GM12878 (cell line): ENCODE measurements around the gene SIK2. TPM values are rescaled to one million over a fixed set of nuclear protein-coding genes. Genes with fewer than 3 reads are reported as not detected.

Source experiments
- ATAC-seq: fragments of 200-7000 bp; cut with Tn5 transposase; 3 replicates; pipeline ENCODE4 v1.9.1; 2020; ENCODE audit warnings: mild to moderate bottlenecking, moderate library complexity
- BruUV-seq: library from RNA; stranded (reverse); fragments of 400-500 nt; replicated peaks from 2 replicates; lab custom pipeline; 2021; lab: Mats Ljungman, UMichigan
- CTCF ChIA-PET: fragments of 300-600 bp; sonication (Branson Sonifier 250); formaldehyde crosslinking; extraction: SDS; loops from one replicate; lab custom pipeline; 2021; ENCODE audit warnings: inconsistent platforms; lab: Yijun Ruan, JAX
- POLR2A ChIA-PET: fragments of 350-600 bp; formaldehyde crosslinking; extraction: SDS; loops from one replicate; lab custom pipeline; 2021; ENCODE audit warnings: inconsistent platforms; lab: Charles Lee
- RAD21 ChIA-PET: fragments of 300-600 bp; sonication (Branson Sonifier 250); formaldehyde crosslinking; loops from one replicate; lab custom pipeline; 2023; ENCODE audit warnings: antibody characterized with exemption; ENCODE audit not compliant: unreplicated experiment; lab: Charles Lee
- SMC1A ChIA-PET: fragments of 300-600 bp; sonication (Branson Sonifier 250); formaldehyde crosslinking; loops from one replicate; lab custom pipeline; 2023; ENCODE audit not compliant: unreplicated experiment, uncharacterized antibody; lab: Charles Lee
- DNase-seq: peaks from one replicate; pipeline ENCODE4 v3.0.0-alpha.2; 2011; ENCODE audit warnings: low read depth, low spot score
- FAIRE-seq: peaks from 3 replicates; lab custom pipeline; 2011; peaks lifted over from hg19 to GRCh38; lab: Jason Lieb, UNC
- H2AFZ ChIP-seq: 2 replicates; pipeline ENCODE4 v1.6.0; 2011; ENCODE audit warnings: low read depth, low read length, control low read depth; ENCODE audit not compliant: control insufficient read depth
- H3K27ac ChIP-seq: 2 replicates; pipeline ENCODE4 v1.5.1; 2011; ENCODE audit warnings: control low read depth; ENCODE audit not compliant: control insufficient read depth, insufficient read depth
- H3K27me3 ChIP-seq, 2 experiments: replicated peaks in 1 of 2; 2 replicates each; pipeline versions ENCODE4 v1.6.0 to v1.6.1; 2011; ENCODE audit warnings: low read length in 1 of 2; ENCODE audit not compliant: control insufficient read depth in 2 of 2, insufficient read depth in 2 of 2
- H3K36me3 ChIP-seq, 2 experiments: 2 replicates each; pipeline ENCODE4 v1.5.1; 2011; ENCODE audit warnings: low read length in 1 of 2; ENCODE audit not compliant: control insufficient read depth in 2 of 2, insufficient read depth in 2 of 2
- H3K4me1 ChIP-seq: 2 replicates; pipeline ENCODE4 v1.6.1; 2011; ENCODE audit warnings: mild to moderate bottlenecking, low read length, moderate library complexity, mixed read lengths; ENCODE audit not compliant: control insufficient read depth, insufficient read depth
- H3K4me2 ChIP-seq: 2 replicates; pipeline ENCODE4 v1.6.0; 2011; ENCODE audit warnings: control low read depth; ENCODE audit not compliant: control insufficient read depth, insufficient read depth
- H3K4me3 ChIP-seq: fragments of 200-600 bp; sonication (generic); 2 replicates; pipeline ENCODE4 v1.5.1; 2016
- H3K79me2 ChIP-seq: 2 replicates; pipeline ENCODE4 v1.6.0; 2011; ENCODE audit warnings: low read length; ENCODE audit not compliant: control insufficient read depth, insufficient read depth
- H3K9ac ChIP-seq: 2 replicates; pipeline ENCODE4 v1.8.0; 2011; ENCODE audit warnings: low read length, control low read depth, mixed read lengths; ENCODE audit not compliant: control insufficient read depth, insufficient read depth
- H3K9me3 ChIP-seq: replicated peaks from 3 replicates; pipeline ENCODE4 v1.5.1; 2011; ENCODE audit warnings: mild to moderate bottlenecking, low read length; ENCODE audit not compliant: control insufficient read depth, insufficient read depth
- H4K20me1 ChIP-seq: 2 replicates; pipeline ENCODE4 v1.6.0; 2011; ENCODE audit not compliant: control insufficient read depth, insufficient read depth
- EGR1 ChIP-seq, 2 experiments: IDR thresholded peaks; 1 replicate in 1 of 2; 2 replicates in 1 of 2; pipeline ENCODE4 v1.6.1; 2011 to 2012; ENCODE audit warnings: low read depth in 2 of 2, low read length in 2 of 2, borderline replicate concordance in 1 of 2, mild to moderate bottlenecking in 1 of 2, moderate library complexity in 1 of 2
- ETV6 ChIP-seq, 2 experiments: fragments of 450-650 bp in 1 of 2; IDR thresholded peaks in 1 of 2; conservative IDR thresholded peaks in 1 of 2; 2 replicates each; pipeline ENCODE4 v1.6.1; 2014; ENCODE audit warnings: antibody characterized with exemption in 1 of 2, borderline replicate concordance in 1 of 2, low read depth in 1 of 2, mild to moderate bottlenecking in 1 of 2, moderate library complexity in 1 of 2
- NBN ChIP-seq: fragments of 450-650 bp; IDR thresholded peaks from 2 replicates; pipeline ENCODE4 v1.6.1; 2016
- NFYB ChIP-seq: IDR thresholded peaks from 2 replicates; pipeline ENCODE4 v1.6.1; 2011; ENCODE audit warnings: low read depth, mild to moderate bottlenecking, low read length, improper control_type of control experiment, moderate library complexity; ENCODE audit not compliant: insufficient read depth
- RUNX3 ChIP-seq: IDR thresholded peaks from 2 replicates; pipeline ENCODE4 v1.6.1; 2012; ENCODE audit warnings: low read length, inconsistent platforms
- STAT3 ChIP-seq: IDR thresholded peaks from 2 replicates; pipeline ENCODE4 v1.6.1; 2011; ENCODE audit warnings: low read depth, low read length, improper control_type of control experiment
- WGBS: methylation state at CpG from one replicate; pipeline ENCODE4 v1.1.6; 2016; ENCODE audit warnings: low lambda C conversion rate; ENCODE audit not compliant: insufficient replicate concordance, insufficient coverage; ENCODE audit errors: missing lambda C conversion rate; 5-methylcytosine and 5-hydroxymethylcytosine counted together
- in situ Hi-C: fragments of 300-500 bp; cut with MboI; formaldehyde crosslinking; loops from 9 replicates; pipeline ENCODE4 v1.14.3; 2018; ENCODE audit warnings: mixed read lengths
- intact Hi-C: fragments of 100-400 bp; cut with micrococcal nuclease; formaldehyde crosslinking; loops from one replicate; pipeline ENCODE4 v1.14.2; 2022; ENCODE audit not compliant: unreplicated experiment
- polyA plus RNA-seq, 11 experiments: library from polyadenylated mRNA; depleted of rRNA in 4 of 11; unstranded in 6 of 11; stranded (reverse) in 5 of 11; fragments of >200 nt; fragmentation: Nextera tagmentation in 4 of 11; fragmentation: Illumina TruSeq in 1 of 11; extraction: Ambion mirVana in 4 of 11; extraction: Trizol in 1 of 11; gene quantifications; 1 replicate in 1 of 11; 2 replicates in 10 of 11; pipeline versions ENCODE4 v1.2.1 to v1.2.3, GENCODE V29; 2011 to 2016; ENCODE audit warnings: inconsistent platforms in 2 of 11, missing spikeins in 2 of 11, low read depth in 1 of 11
- total RNA-seq, 4 experiments: library from RNA; depleted of rRNA in 3 of 4; stranded (reverse); fragments of >200 nt in 3 of 4; fragmentation: Illumina TruSeq in 1 of 4; extraction: Trizol in 1 of 4; gene quantifications; 2 replicates each; pipeline versions ENCODE4 v1.2.1 to v1.2.3, GENCODE V29; 2013 to 2021

Gene SIK2
- total and polyA plus RNA-seq, 10 of the 15 experiments (the other 5 are each of a cell fraction or from before 2014, with no cell fraction given): 0.97 to 14.2 (median 4.5) TPM

GRCh38 chr11:111765320-111765983 is 163.2 kb downstream of the SIK2 start:
- Histone ChIP-seq H4K20me1 (no peaks in the 10 kb centered on the region), H3K36me3 (peaks cover 2 to 14% of the 10 kb centered on the region in 2 experiments), H3K79me2 (peaks cover 22% of the 10 kb centered on the region), H3K4me1 (no peaks in the 10 kb centered on the region; the same call in 1 of the 2 replicates), H2AFZ (peak overlapping the region; percentile 97), H3K9ac (peak overlapping the region; percentile 80), H3K4me3 (peak overlapping the region; percentile 78), H3K4me2 (peak overlapping the region; percentile 92), H3K9me3 (no peaks in the 10 kb centered on the region), H3K27me3 (no peaks in the 10 kb centered on the region), H3K27ac (peak overlapping the region; percentile 77)
- ATAC-seq (peak; percentile 63), FAIRE-seq (no peak), DNase-seq (no peak)
- ChIA-PET CTCF (interaction anchor here (0.7 to 13.4 kb wide), 16 partner anchors 8 to 199 kb away, joined by 3 to 174 read pairs (median 4); partner anchors contain the start of gene SIK2), RAD21 (interaction anchor here (0.6 to 7.6 kb wide), 19 partner anchors 10 to 178 kb away, joined by 3 to 136 read pairs (median 4); partner anchors contain the start of gene SIK2), SMC1A (interaction anchor here (0.6 to 8.1 kb wide), 27 partner anchors 10 to 1639 kb away, joined by 3 to 154 read pairs (median 5); partner anchors contain the start of gene SIK2), POLR2A (interaction anchor here (0.9 to 6.0 kb wide), 11 partner anchors 10 to 348 kb away, joined by 3 to 56 read pairs (median 5); partner anchors contain the start of gene SIK2)
- WGBS: under 1% methylated on average over 28 of the region's 28 CpGs
- TF ChIP-seq NBN (0 out of 2 replicates have a peak, but pooled peaks have one; percentile 2), EGR1 (IDR thresholded peaks at IDR 0.05; ENCODE audit: borderline replicate concordance in 1 of 2, low read depth in 2 of 2, low read length in 2 of 2) (peak in 1 of 2 experiments; percentile 65; a peak in 2 of 3 replicates), ETV6 (conservative IDR thresholded peaks at IDR 0.05 in 1 of 2, IDR thresholded peaks at IDR 0.05 in 1 of 2; ENCODE audit: borderline replicate concordance in 1 of 2, low read depth in 1 of 2) (0 out of 4 replicates have a peak, but pooled peaks of 1 of the 2 experiments have one; percentile 3), RUNX3 (peak; percentile 35; the same call in 1 of the 2 replicates), NFYB (no peak), STAT3 (no peak)
- in situ Hi-C loops: no loop called here
- BruUV-seq: TSS peak; percentile 46
- intact Hi-C loops: no loop called here
